Thyroid gland (tissue), 4 donors: ENCODE measurements around the gene TFPI2.

ENCODE experiments used
- CTCF ChIP-seq, 6 experiments: fragments of 200-600 bp in 3 of 6; fragments of 450-650 bp in 3 of 6; sonication (generic) in 3 of 6; IDR thresholded peaks; one replicate each; pipeline ENCODE4 v1.5.1; 2016 to 2019; ENCODE audit warnings: antibody characterized with exemption in 6 of 6, mild to moderate bottlenecking in 2 of 6, inconsistent platforms in 1 of 6, moderate library complexity in 1 of 6
- POLR2A ChIP-seq, 2 donors: fragments of 450-650 bp; IDR thresholded peaks; one replicate each; pipeline ENCODE4 v1.6.1; 2017; ENCODE audit warnings: antibody characterized with exemption in 2 of 2, mild to moderate bottlenecking in 2 of 2, moderate library complexity in 1 of 2

- TF ChIP-seq POLR2A (IDR thresholded peaks at IDR 0.05): no peak
- no peak for TF ChIP-seq CTCF (IDR thresholded peaks at IDR 0.05)
Measured at GRCh38 chr7:93923296-93923695, 32.7 kb upstream of the TFPI2 start.
